ENCODE results near the gene SREBF2.

- no peak for TF ChIP-seq CTCF (IDR thresholded peaks at IDR 0.05 in 2 of 3, conservative IDR thresholded peaks at IDR 0.05 in 1 of 3; ENCODE audit: borderline replicate concordance in 1 of 3, insufficient read depth in 1 of 3, low read depth in 2 of 3, low read length in 2 of 3)
- no peak for TF ChIP-seq POLR2AphosphoS5 (IDR thresholded peaks at IDR 0.05; ENCODE audit: low read depth, low read length)
- TF ChIP-seq REST (IDR thresholded peaks at IDR 0.05; ENCODE audit: low read depth), result no peak
- TF ChIP-seq CEBPB (IDR thresholded peaks at IDR 0.05; ENCODE audit: low read depth), result no peak
- no peak for TF ChIP-seq RAD21 (IDR thresholded peaks at IDR 0.05; ENCODE audit: low read depth)
- no peak for TF ChIP-seq ATF3 (IDR thresholded peaks at IDR 0.05)
- TF ChIP-seq POLR2A (IDR thresholded peaks at IDR 0.05; ENCODE audit: borderline replicate concordance, extremely low read depth, insufficient read depth, insufficient read length), result no peak
- no peak for TF ChIP-seq SP1 (IDR thresholded peaks at IDR 0.05; ENCODE audit: low read depth)
- TF ChIP-seq SRF (IDR thresholded peaks at IDR 0.05; ENCODE audit: low read depth), result no peak
- no peak for TF ChIP-seq EZH2 (IDR thresholded peaks at IDR 0.05)
- no peak for TF ChIP-seq EZH2phosphoT487 (IDR thresholded peaks at IDR 0.05; ENCODE audit: borderline replicate concordance)
- no peak for TF ChIP-seq SIN3A (IDR thresholded peaks at IDR 0.05; ENCODE audit: low read depth)
- TF ChIP-seq ZFX (IDR thresholded peaks at IDR 0.05), result no peak
Observed at GRCh38 chr22:41919357-41920224, 86.7 kb downstream of the SREBF2 start.
